Glomerular endothelial cell (primary cell): ENCODE data around the gene FOXS1. TPM values are rescaled to one million over a fixed set of nuclear protein-coding genes. Genes with fewer than 3 reads are reported as not detected.
"Not testable (repeated sequence)": the region's sequence is repeated elsewhere in the genome, so short reads cannot be mapped to it uniquely, and the experiment has no call there.

Source experiments
- DNase-seq: peaks from one replicate; pipeline ENCODE4 v3.0.0-alpha.2; 2011; ENCODE audit warnings: low read depth, low spot score; ENCODE audit errors: extremely low read depth
- total RNA-seq: library from RNA; depleted of rRNA; stranded (reverse); fragments of >200 nt; gene quantifications from 2 replicates; pipeline ENCODE4 v1.2.3, GENCODE V29; 2015

FOXS1 gene
- total RNA-seq, 1 donor from 2014 or later: 1.6 TPM

GRCh38 chr20:31824125-31824485 lies 21.3 kb downstream of the FOXS1 start:
- no peak for DNase-seq

- no peak for DNase-seq
These were observed 21.9 kb downstream of the FOXS1 start for GRCh38 chr20:31823360-31824124.

DNA sequence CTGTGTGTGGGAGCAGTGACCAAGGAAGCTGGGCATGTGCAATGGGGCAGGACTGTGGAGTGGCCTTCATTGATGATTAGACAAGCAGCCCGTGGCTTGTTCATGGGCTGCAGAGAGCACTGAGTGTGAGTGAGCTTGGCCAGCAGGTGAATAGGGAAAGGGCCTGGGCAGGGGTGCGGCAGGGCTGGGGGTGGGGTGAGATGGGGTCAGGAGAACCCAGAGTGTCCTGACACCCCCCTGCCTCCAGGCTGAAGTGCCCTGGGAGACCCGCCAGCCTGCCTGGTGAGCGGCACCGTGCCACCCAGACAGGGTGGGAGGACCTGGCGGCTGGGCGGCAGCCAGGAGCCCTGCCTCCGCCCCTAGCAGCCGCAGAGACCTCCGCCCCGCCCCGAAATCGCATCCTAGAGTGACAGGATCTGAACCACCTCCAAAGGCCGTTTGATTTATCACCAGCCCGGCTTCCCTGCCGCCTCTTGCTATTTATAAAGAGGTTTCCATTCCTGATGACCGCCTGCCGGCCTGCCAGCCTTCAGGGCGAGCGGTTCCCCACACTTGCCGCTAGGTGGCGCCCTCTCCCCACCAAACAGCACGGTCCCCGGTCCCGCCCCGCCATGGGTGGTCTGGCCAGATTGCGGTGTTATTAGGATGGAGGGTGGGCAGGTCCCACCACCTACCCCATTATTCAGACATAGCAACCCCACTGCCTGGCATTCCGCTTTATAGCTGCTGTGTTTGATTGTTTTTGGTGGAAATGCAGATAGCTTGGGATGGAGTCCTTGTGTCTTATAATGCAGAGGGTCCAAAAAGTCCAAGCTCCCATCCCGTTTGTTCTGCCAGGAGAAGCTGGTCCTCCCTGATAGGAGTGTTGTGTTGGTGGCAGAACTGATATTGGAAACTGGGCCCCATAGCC lies 22.7 kb downstream of the FOXS1 start:
- DNase-seq: no peak

- no peak for DNase-seq
These were observed 24.0 kb downstream of the FOXS1 start for GRCh38 chr20:31821427-31821826.

DNA sequence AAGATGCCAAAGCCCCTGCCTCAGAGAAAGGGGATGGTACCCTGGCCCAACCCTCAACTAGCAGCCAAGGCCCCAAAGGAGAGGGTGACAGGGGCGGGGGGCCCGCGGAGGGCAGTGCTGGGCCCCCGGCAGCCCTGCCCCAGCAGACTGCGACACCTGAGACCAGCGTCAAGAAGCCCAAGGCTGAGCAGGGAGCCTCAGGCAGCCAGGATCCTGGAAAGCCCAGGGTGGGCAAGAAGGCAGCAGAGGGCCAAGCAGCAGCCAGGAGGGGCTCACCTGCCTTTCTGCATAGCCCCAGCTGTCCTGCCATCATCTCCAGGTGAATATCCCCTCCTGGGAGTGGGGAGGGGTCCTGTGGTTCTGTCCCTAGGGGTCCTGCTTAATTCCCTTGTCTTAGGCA lies 25.2 kb downstream of the FOXS1 start:
- DNase-seq: no peak

GRCh38 chr20:31819083-31819784 lies 26.2 kb downstream of the FOXS1 start, which contains the start of gene MYLK2:
TSS of gene MYLK2 (plus strand) at chr20:31819356. CDS start at chr20:31819581, 225 bp downstream.
- no peak for DNase-seq

- DNase-seq: no peak
These were observed 27.0 kb downstream of the FOXS1 start for GRCh38 chr20:31818376-31818908.

GRCh38 chr20:31817461-31817860 lies 27.9 kb downstream of the FOXS1 start:
- DNase-seq: no peak

DNA sequence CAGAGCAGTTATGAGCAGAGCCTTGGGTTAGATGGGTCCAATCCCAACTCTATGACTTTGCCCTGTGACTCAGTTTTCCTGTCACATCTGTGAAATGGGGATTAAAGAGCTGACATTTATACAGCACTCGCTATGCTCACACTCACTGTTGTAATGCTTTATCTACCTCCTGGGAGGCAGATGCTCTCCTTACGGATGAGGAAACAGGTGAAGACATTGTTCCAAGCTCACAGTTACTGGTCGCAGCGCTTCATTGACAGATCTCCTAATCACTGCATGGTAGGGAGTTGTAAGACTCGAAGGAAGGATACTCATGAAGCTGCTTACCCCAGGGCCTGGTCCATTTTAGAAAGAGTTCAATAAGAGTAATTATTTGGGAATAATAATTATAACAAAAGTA lies 29.2 kb downstream of the FOXS1 start:
- DNase-seq: no peak

DNA sequence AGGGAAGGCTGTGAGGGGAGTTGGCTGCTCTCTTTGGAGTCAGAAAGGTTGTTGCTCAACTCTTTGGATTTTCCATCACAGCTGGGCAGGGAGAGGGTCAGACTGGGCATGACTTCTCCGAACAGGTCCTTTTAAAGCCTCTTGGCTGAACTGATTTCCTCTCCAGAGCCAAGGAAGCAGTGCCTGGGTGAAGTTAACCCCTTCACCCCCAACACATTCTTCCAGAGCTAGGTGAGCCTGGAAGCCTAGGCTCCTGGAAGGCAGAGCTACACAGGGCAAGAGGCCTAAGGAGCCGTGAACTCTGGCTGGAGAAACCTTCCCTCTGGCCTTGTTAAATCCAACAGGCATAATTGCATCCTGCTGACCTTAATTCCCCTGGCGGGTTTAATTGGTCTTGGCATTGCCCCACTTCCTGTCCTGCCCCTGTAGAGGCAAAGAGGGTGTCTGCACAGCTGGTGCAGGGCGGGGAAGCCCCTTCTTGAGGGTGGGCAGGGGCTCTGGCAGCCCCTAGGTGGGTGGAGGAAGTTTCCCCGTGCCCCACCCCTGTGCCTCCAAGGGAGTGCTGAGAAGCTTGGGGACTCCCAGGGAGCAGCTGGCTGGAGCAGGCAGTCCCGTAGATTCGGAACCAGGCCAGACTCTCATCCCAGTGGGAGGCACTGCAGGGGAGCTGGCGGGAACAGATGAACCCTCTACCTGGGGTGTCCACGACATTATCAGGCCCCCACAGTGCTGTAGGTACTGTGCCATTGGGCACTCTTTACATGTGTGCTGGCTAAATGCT lies 29.8 kb downstream of the FOXS1 start:
- no peak for DNase-seq

- not testable (repeated sequence) for DNase-seq
These were observed 31.3 kb downstream of the FOXS1 start for GRCh38 chr20:31814142-31814541.

DNA sequence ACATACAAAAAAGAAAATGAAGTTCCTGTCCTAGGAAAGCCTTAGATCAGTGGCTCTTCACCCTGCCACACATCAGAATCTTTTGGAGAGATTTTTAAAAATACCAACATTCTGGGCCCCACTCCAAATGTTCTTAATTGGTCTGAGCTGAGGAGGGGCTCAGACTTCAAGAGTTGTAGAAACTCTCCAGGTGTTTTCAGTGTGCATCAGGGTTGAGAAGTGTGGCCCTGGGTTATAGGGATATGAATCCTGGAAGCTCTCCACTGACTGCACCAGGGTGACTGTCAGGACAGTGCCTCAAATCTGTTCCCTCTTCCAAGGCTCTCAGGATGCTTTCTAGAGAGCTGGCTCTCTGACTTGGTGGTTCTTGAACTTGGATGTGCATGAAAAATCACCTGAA lies 31.8 kb downstream of the FOXS1 start:
- DNase-seq: no peak

GRCh38 chr20:31811796-31812728 lies 33.3 kb downstream of the FOXS1 start:
- DNase-seq: no peak

DNA sequence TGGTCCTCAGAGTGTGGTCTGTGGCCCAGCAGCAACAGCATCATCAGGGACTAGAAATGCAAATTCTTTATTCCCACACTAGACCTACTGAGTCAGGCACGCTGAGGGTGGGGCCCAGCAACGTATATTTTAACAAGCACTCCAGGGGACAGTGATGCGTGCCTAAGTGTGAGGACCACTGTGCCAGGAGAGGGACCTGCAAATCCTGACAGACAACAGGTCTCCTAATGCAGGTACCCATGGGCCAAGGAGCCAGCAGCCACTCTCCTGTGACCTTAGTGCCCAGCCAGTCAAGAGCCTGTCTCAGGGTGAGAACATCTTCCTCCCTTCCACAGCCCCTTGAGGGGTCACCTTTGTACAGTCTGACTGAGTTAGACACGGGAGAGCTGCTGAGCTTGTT lies 34.2 kb downstream of the FOXS1 start:
- no peak for DNase-seq

DNA sequence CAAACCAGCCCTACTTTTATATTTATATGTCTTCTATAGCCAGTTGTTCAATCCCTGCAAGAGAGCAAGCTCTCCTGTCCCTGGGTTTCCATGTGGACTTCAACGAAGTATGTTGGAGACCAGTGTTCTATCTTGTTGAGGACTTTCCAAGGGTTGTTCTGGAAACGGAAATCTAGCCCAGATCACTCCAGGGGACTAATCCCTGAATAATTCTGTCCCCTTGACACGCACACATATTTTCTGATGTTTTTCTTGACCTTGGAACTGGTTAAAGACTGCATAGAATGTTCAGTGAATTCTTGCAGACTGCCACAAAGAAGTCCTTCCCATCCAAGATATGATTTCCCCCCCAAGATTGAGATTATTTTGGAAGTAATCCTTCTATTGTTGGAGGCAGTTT lies 35.7 kb downstream of the FOXS1 start:
- DNase-seq: no peak

GRCh38 chr20:31808481-31808880 lies 36.9 kb downstream of the FOXS1 start:
- DNase-seq: no peak

GRCh38 chr20:31806564-31807355 lies 38.6 kb downstream of the FOXS1 start:
- DNase-seq: no peak

DNA sequence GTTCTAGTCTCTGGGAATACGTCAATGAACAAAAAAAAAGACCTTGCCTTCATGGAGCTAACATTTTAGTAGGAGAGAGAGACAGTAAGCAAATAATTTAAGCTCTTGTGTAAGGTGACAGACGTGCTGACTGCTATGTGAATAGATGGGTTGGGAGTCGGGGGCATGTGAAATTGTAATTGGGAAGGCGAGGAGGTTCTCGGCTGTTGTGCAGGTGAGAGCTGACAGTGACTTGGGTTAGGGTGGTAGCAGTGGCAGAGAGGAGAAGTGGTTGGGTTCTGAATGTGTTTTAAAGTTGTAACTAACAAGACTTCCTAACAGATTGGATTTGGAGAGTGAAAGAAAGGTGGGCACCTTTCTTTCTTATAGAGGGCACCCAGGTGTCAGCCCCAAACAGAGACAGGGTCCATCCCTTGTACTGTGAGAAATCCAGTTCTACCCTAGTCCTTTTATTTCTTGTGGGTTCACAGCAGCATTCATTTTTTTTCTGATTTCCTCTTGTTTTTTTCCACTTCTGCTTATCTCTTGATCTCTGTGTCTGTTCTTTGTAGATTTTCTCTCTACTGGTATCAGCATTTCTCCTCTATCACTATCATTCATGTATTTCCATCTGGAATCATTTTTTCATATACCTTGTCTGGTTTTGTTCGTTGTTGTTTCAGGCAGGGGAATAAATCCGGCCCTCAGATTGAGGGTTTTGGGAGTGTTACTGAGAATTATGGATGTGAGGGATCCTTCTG lies 41.7 kb downstream of the FOXS1 start:
- DNase-seq: no peak
